GM19395 (cell line): ENCODE measurements around the gene CDC25B.
"Not testable (repeated sequence)": the region's sequence is repeated elsewhere in the genome, so short reads cannot be mapped to it uniquely, and the experiment has no call there.

Experiments used
- ATAC-seq: cut with Tn5 transposase; IDR thresholded peaks from one replicate; pipeline ENCODE4 v1.9.1; 2021; ENCODE audit warnings: mild to moderate bottlenecking, moderate library complexity; ENCODE audit not compliant: unreplicated experiment

The CDC25B gene

GRCh38 chr20:3784216-3784853 lies 11.8 kb upstream of the CDC25B start:
- no peak for ATAC-seq

GRCh38 chr20:3784863-3785239 lies 11.3 kb upstream of the CDC25B start:
- no peak for ATAC-seq

GRCh38 chr20:3785240-3786125 lies 10.6 kb upstream of the CDC25B start:
- no peak for ATAC-seq

- ATAC-seq = no peak
Measured at GRCh38 chr20:3786126-3786484, 10.0 kb upstream of the CDC25B start.

GRCh38 chr20:3786665-3787323 lies 9.3 kb upstream of the CDC25B start, which contains the start of gene CENPB:
TSS of gene CENPB (minus strand) at chr20:3786740. CDS start at chr20:3786483, 257 bp downstream.
- ATAC-seq = peak; percentile 71

- no peak for ATAC-seq
Measured at GRCh38 chr20:3787324-3788014, 8.6 kb upstream of the CDC25B start.

GRCh38 chr20:3788685-3789155 lies 7.4 kb upstream of the CDC25B start:
- ATAC-seq = no peak

- not testable (repeated sequence) for ATAC-seq
Measured at GRCh38 chr20:3789201-3789600, 6.9 kb upstream of the CDC25B start.

GRCh38 chr20:3794168-3794567 lies 1.9 kb upstream of the CDC25B start:
- ATAC-seq = not testable (repeated sequence)

- no peak for ATAC-seq
Measured at GRCh38 chr20:3794701-3795420, 1.2 kb upstream of the CDC25B start.

GRCh38 chr20:3796477-3797225 lies 541 bp downstream of the CDC25B start:
- ATAC-seq = no peak

- ATAC-seq = no peak
Measured at GRCh38 chr20:3797226-3797545, 1.1 kb downstream of the CDC25B start.

GRCh38 chr20:3797592-3798372 lies 1.7 kb downstream of the CDC25B start:
- no peak for ATAC-seq

- ATAC-seq = no peak
Measured at GRCh38 chr20:3798373-3798768, 2.3 kb downstream of the CDC25B start.

- ATAC-seq = no peak
Measured at GRCh38 chr20:3798908-3799248, 2.8 kb downstream of the CDC25B start.

- ATAC-seq = no peak
Measured at GRCh38 chr20:3800256-3800877, 4.3 kb downstream of the CDC25B start.

- no peak for ATAC-seq
Measured at GRCh38 chr20:3800878-3801260, 4.8 kb downstream of the CDC25B start.

GRCh38 chr20:3801299-3801698 lies 5.2 kb downstream of the CDC25B start:
- ATAC-seq = no peak

- no peak for ATAC-seq
Measured at GRCh38 chr20:3801846-3802245, 5.7 kb downstream of the CDC25B start.
